NOMO-1 treated with DMSO at 0.1 percent for 48 hours (cell line): Measurements from ENCODE around the gene CYP4F12.

Experiments used
- DNase-seq: peaks from one replicate; lab custom pipeline; 2025; ENCODE audit not compliant: unreplicated experiment; lab: John Stamatoyannopoulos, UW

Gene CYP4F12

GRCh38 chr19:15702534-15702930 lies 29.6 kb downstream of the CYP4F12 start:
- peak; percentile 81 for DNase-seq

GRCh38 chr19:15714638-15715037 lies 41.8 kb downstream of the CYP4F12 start:
- DNase-seq = no peak

GRCh38 chr19:15715642-15716041 lies 42.8 kb downstream of the CYP4F12 start:
- no peak for DNase-seq

- no peak for DNase-seq
Observed at GRCh38 chr19:15717809-15718208, 44.9 kb downstream of the CYP4F12 start.

GRCh38 chr19:15721268-15721667 lies 48.4 kb downstream of the CYP4F12 start:
- DNase-seq = no peak

GRCh38 chr19:15722956-15723355 lies 50.1 kb downstream of the CYP4F12 start:
- DNase-seq = no peak

- no peak for DNase-seq
Observed at GRCh38 chr19:15727724-15728123, 54.8 kb downstream of the CYP4F12 start, which contains the start of gene OR10H2. OR10H2 (plus strand) TSS chr19:15728024; CDS start chr19:15728044, 20 bp downstream.

- DNase-seq = no peak
Observed at GRCh38 chr19:15730538-15730937, 57.7 kb downstream of the CYP4F12 start.

GRCh38 chr19:15732388-15732787 lies 59.5 kb downstream of the CYP4F12 start:
- DNase-seq = no peak

- no peak for DNase-seq
Observed at GRCh38 chr19:15733895-15734294, 61.0 kb downstream of the CYP4F12 start.

- DNase-seq = no peak
Observed at GRCh38 chr19:15737722-15738121, 64.8 kb downstream of the CYP4F12 start, which contains the start of gene OR10H3. OR10H3 (plus strand) TSS chr19:15737985; CDS start chr19:15741393, 3,408 bp downstream.

GRCh38 chr19:15740785-15741184 lies 67.9 kb downstream of the CYP4F12 start:
- DNase-seq = no peak
